GM21576 (cell line): Measurements from ENCODE around the gene PODXL2.
"Not testable (repeated sequence)": the region's sequence is repeated elsewhere in the genome, so short reads cannot be mapped to it uniquely, and the experiment has no call there.

Experiments
- ATAC-seq: cut with Tn5 transposase; IDR thresholded peaks from one replicate; pipeline ENCODE4 v1.9.1; 2021; ENCODE audit warnings: mild to moderate bottlenecking, moderate library complexity; ENCODE audit not compliant: unreplicated experiment

PODXL2 gene

DNA sequence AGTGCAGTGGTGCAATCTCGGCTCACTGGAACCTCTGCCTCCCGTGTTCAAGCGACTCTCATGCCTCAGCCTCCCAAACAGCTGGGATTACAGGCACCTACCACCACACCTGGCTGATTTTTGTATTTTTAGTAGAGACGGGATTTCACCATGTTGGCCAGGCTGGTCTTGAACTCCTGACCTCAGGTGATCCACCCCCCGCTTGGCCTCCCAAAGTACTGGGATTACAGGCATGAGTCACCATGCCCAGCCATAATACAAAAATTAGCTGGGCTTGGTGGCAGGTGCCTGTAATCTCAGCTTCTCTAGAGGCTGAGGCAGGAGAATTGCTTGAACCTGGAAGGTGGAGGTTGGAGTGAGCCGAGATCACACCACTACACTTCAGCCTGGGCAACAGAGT, 26.0 kb downstream of the PODXL2 start:
- ATAC-seq, result not testable (repeated sequence)

DNA sequence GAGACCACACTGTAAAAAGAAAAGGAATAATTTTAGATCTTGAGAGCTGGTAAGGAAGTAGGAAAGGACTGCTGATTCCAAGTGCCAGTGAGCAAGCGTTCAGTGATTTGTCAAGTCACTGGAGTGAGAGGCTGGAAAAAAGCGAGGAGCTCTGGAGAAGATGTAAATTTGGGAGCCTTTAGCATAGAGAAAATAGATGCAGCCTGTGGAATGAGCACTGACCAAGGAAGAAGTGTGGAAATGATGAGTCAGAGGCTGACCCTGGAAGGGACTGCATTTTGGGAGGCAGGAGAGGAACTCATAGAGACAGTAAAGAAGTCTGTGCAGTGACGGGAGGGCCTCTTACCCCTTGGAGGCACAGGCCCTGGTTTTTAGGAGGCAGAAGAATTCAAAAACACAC, 26.7 kb downstream of the PODXL2 start:
- ATAC-seq, result no peak

DNA sequence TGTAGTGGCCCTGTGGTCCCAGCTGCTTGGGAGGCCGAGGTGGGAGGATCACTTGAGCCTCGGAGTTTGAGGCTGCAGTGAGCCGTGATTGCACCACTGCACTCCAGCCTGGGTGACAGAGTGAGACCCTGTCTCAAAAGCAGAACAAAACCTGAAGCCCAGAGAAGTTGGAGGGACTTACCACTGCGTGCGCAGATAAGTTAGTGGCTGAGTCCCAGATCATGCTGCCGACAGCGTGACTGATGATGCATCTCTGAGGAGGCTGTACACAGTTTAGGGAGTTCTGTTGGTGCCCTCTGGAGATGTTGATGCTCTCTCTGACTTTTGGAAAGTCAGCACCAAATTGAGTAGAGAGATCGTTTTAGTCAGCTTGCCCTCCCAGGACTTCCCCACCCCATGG, 27.9 kb downstream of the PODXL2 start:
- no peak for ATAC-seq

DNA sequence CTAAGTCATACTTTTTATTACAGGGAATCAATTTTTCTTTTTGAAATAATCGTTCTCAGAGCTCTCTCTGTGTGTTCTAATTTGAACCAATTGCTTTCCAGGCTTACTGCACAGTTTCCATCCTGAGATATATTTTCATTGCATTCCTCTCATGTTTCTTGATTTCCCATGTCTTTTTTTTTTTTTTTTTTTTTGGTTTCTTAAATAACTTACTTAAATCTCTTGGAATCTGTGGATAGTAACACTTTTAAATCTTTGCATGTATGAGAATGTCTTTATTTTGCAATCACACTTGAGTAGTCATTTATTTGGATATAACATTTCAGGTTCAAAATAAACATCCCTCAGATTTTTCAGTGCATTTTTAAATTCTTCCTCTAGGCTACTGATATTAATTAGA, 29.2 kb downstream of the PODXL2 start:
- no peak for ATAC-seq

DNA sequence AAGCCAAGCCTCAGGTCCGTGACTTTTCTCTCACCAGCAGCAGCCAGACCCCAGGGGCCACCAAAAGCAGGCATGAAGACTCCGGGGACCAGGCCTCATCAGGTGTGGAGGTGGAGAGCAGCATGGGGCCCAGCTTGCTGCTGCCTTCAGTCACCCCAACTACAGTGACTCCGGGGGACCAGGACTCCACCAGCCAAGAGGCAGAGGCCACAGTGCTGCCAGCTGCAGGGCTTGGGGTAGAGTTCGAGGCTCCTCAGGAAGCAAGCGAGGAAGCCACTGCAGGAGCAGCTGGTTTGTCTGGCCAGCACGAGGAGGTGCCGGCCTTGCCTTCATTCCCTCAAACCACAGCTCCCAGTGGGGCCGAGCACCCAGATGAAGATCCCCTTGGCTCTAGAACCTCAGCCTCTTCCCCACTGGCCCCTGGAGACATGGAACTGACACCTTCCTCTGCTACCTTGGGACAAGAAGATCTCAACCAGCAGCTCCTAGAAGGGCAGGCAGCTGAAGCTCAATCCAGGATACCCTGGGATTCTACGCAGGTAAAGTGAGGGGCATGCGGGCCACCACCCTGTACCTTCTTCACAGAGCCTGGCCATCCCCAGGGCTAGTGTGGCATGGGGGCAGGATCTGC, 31.8 kb downstream of the PODXL2 start:
- no peak for ATAC-seq

DNA sequence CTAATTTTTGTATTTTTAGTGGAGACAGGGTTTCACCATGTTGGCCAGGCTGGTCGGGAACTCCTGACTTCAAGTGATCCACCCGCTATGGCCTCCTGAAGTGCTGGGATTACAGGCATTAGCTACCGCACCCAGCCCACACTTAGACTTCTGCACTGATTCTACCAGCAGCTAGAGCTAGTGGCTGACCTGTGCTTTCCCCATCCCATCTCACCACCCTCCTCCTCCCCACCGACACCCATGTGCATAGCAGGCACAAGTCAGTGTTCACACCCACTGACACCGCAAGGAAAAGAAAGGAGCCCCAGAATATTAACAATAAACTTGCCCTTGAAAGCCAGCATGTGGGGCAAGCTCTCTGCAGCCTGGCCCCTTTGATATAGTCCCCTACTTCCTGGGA, 32.6 kb downstream of the PODXL2 start:
- no peak for ATAC-seq

DNA sequence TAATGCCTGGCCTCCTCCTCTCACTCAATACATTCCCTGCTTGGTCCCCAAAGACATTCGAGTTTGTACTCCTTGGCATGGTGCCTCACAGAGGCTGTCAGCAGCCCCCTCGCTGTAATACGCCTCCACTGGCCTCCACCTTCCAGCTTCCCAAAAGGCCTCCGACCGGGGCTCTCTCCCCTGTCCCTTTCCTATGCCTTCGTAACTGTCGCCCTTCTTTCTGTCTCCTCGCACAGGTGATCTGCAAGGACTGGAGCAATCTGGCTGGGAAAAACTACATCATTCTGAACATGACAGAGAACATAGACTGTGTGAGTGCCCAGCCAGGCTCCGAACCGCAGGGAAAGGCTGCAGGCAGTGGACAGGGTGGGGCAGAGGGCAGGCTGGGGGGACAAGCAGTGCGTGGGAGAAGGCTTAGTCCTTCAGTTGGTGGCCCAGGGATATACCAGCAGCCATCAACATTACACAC, 33.0 kb downstream of the PODXL2 start:
- ATAC-seq, result no peak

DNA sequence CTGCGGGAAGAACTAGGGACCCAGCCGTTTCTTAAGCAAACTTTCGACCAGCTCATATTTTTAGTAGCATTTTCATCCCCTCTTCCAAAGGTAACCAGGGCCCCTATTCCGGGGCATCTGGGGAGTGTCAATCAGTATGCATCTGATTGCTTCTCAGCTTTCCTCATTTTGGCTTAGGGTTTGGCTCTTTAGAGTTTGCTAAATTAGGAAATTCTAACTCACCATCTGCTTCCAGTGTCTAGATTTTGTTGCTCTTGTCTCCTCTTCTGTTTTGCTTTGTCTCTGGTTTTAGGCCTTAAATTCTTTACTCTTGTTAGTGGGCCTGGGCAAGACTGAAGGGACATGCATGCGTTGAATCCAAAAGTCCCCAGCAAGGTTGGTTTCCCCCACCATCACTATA, 34.2 kb downstream of the PODXL2 start:
- ATAC-seq, result no peak

DNA sequence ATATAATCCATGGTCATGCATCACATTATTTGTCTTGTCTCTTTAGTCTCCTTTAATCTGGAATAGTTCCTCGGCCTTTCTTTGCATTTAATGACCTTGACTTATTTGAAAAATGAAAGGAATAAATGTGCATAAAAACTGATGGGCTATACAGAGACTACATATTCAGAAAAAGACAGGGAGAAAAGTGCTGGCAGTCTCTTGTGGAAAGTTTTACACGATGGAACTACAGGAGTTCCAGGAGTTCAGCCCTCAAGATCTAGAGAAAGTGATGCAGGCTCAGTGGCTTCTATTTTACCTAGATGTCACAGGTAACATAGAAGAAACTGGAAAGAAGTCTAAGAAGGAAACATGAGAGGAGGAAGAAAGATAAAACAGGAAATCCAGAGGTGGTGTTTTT, 36.2 kb downstream of the PODXL2 start:
- no peak for ATAC-seq

DNA sequence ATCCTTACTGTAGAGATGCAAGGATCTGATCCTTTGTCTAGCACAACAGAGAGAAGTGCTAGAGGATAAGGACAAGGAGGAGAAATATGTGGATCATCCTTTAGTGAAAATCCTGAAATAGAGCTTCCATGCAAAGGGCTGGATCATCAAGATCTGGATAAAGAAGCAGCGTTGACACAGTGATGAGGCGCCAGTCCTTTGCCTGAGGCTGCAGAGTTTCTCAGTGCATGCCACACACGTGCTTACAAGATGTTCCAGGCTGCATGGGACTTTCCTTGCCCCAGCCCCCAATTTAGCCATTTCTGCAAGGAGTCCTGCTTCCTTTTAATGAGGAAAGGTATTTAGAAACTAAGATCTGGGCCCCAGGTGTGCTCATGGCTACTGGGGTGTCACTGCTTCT, 36.6 kb downstream of the PODXL2 start:
- no peak for ATAC-seq

DNA sequence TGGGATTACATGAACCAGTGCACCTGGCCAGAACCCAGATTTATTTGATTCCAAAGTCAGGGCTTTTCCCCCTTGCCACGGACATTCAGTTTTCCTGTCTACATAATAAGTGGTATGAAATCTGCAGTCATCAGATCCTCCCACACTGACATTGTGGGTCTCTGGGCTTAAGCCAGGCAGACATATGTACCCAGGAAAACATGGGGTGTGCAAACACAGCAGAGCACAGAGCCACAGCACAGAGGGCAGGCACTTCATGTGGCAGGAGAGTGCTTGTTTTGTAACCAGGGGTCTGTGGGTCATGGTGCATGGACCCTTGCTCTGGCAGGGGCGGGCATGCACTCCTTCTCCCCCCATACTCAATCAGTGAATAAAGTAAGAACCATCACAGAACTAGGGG, 37.7 kb downstream of the PODXL2 start:
- no peak for ATAC-seq

DNA sequence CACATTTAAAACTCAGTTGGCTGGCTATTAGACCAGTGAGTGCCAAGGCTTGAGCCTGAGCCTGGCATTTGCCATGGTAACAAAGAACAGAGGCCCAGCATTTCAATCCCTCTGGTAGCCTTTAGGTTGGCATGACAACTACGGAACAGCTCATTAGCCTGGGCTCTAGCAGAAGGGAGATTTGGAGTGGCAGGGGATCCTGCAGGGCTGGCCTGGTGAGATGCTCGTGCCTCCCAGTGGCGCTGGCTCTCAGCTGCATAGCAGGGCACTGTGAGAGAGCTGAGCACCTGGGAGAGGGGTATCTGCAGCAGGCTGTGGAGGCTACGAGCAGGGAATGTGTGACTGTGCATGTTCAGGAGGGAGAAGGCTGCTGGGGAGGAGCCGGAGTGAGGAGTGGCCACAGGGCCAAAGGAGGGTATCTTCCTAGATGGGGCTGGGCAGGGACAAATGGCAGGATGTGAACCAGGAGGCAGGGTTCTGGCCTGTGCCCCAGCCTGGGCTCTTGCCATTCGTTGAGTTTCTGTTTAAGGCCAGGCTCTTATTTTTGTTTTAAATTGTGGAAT, 38.2 kb downstream of the PODXL2 start:
- ATAC-seq, result no peak

DNA sequence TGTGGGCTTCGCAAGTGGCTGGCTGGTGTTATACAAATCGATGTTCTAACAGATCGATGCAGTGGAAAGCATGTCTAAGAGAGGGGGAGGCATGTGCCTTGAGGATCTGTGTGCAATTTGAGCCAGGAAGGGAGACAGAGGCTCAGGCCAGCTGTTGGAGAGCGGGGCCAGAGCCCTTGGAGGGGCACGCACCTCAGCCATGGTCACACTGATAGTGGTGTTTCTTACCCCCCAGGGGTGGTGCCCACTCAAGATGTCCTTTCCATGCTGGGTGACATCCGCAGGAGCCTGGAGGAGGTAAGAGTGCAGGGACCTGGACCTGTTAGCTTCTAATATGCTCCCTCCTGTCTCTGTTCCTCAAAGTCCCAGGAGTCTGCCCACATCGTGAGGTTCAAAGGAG, 39.9 kb downstream of the PODXL2 start:
- ATAC-seq, result no peak

DNA sequence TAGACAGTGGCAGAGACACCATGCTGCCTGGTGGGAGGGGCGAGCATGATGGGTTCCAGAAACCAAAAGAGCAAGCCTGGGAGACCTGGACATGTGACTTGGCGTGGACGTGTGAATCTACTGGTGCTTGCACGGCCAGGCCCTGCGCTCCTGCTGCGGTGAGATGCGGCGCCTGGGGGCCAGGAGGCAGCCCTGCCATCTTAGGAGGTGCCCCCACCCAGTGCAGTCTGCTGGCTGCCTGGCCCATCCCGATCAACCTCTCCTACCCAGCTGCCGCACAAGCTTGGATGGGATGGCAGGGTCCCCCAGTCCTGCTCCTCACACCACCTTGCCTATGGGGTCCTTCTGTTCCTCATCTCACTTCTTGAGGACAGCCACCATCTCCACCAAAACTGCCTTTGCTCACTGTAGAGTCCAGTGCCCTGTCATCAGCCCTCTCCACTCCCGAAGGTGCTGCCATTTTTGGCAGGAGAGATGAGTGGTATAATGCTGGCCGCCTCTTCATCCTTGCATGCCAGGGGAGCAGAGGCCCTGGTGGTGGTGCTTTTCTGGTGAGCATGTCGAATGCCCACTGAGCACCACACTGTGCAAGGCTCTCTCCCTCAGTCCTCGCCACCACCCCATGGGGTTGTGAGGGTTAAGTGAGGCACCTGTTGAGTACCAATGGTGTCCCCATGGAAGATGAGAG, 40.7 kb downstream of the PODXL2 start:
- no peak for ATAC-seq

DNA sequence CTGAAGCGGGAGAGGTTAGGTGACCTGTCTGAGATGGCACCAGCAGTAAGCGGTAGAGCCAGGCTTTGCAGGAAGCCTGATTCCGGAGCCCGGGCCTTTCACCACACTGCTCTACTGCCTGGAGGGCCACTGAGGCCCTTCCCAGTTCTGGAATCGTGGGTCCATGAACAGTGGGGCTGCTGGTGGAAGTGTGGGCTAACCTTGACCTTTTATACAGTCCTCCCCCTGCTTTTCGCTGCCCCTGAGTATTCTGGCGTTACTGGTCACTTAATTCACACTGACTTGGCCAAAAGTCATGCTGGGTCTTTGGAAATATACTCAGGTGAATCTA, 41.2 kb downstream of the PODXL2 start:
- no peak for ATAC-seq

DNA sequence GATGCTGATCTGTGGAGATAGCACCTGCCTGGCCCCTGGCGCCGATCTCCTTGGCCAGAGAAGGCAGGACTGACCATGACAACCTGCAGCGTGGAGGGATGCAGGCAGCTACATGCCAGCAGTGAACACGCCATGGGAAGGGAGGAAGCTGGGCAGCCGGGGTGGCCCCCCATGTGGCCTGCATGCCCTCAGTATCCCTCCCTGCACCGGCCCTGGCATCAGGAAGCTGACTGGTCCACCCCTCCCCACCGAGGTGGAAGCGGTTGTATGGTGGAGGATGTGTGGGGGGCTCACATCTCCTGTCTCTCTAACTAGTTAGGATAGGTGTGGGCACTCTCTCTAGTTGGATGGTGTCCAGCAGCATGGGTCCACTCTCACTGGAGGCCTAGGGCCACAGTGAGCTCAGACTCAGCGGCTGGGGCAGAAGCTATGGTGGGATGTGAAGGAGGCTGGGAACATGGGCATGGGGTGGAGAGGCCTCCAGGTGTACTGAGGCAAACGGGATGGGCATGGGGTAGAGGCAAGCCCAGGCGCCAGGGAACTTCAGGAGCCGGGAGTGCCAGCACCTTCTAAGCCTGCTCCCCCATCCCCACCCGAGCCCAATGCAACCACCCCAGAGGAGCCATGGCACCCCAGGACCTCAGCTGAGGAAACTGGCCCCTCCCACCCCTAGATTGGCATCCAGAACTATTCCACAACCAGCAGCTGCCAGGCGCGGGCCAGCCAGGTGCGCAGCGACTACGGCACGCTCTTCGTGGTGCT, 42.0 kb downstream of the PODXL2 start:
- ATAC-seq, result no peak

DNA sequence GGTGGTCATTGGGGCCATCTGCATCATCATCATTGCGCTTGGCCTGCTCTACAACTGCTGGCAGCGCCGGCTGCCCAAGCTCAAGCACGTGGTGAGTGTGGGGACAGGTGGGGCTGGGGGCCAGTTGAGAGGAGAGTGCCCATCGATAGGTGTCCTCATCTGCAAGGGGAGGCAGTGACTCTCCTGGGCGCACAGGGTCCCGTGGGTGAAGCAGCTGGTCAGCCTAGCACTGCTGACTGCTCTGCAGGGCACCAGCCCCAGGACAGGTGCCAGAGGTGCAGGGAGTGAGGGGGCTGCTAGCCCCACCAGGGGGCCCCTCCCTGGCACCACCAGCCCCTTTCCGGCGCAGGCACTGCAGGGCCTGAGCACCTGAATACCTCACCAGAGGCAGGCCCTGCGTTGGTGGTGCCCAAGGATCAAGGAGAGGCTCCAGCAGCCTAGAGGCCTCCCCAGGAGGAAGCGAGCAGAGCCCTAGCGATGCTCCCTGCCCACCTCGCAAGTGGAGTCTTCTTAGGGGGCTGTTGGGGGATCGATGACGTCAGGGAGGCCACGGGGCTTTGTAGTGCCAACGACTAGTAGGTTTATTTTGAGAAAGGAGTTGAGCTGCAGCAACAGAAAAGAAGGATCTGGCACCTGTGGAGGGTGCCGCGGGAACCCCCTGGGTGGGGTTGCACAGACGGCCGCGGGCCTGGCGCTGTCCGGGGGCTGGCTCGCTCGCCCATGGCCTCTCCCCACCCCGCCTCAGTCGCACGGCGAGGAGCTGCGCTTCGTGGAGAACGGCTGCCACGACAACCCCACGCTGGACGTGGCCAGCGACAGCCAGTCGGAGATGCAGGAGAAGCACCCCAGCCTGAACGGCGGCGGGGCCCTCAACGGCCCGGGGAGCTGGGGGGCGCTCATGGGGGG, 42.8 kb downstream of the PODXL2 start:
- ATAC-seq, result peak; percentile 19

DNA sequence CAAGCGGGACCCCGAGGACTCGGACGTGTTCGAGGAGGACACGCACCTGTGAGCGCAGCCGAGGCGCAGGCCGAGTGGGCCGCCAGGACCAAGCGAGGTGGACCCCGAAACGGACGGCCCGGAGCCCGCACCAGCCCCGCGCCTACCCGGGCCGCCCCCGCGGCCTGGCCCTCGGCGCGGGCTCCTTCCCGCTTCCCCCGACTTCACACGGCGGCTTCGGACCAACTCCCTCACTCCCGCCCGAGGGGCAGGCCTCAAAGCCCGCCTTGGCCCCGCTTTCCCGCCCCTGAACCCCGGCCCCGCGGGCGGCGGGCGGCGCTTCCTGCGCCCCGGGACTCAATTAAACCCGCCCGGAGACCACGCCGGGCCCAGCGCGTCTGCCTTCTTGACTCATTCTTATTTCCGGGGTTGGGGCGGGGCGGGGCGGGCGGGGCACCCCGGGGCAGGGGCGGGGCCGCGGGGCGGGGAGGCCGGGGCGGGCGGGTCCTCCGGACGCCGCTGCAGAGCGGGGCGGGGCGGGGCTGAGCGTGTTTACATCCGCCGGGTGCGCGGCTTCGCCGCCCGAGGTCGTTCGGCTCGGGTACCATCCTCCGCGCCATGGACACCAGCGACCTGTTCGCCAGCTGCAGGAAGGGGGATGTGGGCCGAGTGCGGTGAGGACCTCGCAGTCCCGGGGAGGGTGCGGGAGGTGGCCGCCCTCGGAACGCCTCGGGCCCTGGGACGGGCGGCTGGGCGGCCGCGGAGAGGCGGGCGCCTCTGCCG, 43.6 kb downstream of the PODXL2 start, which contains the start of gene ABTB1:
Gene ABTB1, plus strand, starts transcription at position 524 of the 762 bp plus-strand sequence. Its CDS starts 74 bp downstream, at position 598.
- peak; percentile 64 for ATAC-seq

DNA sequence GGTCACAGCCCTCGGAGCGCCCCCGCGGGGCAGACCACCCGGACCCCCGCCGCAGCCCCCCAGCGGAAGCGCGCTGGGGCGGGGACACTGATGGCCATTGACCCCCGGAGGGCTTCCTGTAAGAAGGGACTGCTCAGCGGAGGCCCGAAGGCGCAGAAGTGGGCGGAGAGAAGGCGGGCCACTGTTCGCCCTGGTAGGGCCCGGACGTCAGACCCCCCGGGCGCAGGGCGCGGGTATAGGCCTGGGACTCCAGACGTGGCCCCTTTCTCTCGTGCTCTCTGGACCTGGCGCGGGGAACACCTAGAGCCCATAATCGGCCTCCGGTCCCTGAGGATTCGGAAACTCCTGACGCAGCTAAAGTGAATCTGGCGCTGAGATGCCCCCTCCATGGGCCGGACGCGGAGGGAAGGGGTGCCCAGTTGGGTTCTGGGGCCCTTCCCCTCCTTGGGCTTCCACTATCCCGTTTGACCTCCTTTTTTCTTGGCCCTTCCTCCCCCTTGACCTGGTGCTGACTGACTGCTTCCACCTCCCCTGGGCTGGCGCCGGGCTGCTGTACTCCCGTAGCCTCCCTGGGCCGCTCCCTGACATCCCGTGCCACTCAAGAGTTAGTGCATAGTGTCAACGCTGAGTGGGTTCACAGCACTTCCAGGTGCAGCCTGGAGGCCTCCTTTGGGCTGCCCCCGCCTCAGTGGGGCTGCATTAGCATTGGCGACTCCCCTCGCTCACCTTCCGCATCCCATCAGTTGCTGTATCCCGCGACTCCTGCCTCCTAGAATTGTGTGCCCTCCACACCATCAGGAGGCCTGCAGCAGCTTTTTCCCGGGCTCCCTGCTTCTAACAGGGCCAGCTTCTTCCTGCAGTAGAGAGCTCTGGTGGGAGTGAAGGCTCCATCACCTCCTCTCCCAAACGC, 44.5 kb downstream of the PODXL2 start:
- ATAC-seq, result peak; percentile 30
